Calu3 (cell line): ENCODE results near the gene FBXL12. TPM values are rescaled to one million over a fixed set of nuclear protein-coding genes. Genes with fewer than 3 reads are reported as not detected.

Experiments
- BruUV-seq: library from RNA; stranded (reverse); fragments of 400-500 nt; replicated peaks from 2 replicates; lab custom pipeline; 2021; lab: Mats Ljungman, UMichigan
- CTCF ChIA-PET: fragments of 300-600 bp; sonication (Branson Sonifier 250); formaldehyde crosslinking; loops from one replicate; lab custom pipeline; 2022; ENCODE audit warnings: antibody characterized with exemption; lab: Charles Lee
- DNase-seq: peaks from one replicate; pipeline ENCODE4 v3.0.0; 2022
- H3K27ac Mint-ChIP-seq: one replicate; pipeline ENCODE4 v1.8.0; 2022; ENCODE audit warnings: mixed read lengths; ENCODE audit not compliant: unreplicated experiment
- H3K27me3 Mint-ChIP-seq: one replicate; pipeline ENCODE4 v1.8.0; 2022; ENCODE audit warnings: mixed read lengths; ENCODE audit not compliant: unreplicated experiment
- H3K36me3 Mint-ChIP-seq: one replicate; pipeline ENCODE4 v1.8.0; 2022; ENCODE audit warnings: mild to moderate bottlenecking, moderate library complexity, mixed read lengths; ENCODE audit not compliant: insufficient read depth, unreplicated experiment
- H3K4me1 Mint-ChIP-seq: one replicate; pipeline ENCODE4 v1.8.0; 2022; ENCODE audit warnings: mild to moderate bottlenecking, low read depth, mixed read lengths; ENCODE audit not compliant: unreplicated experiment
- H3K4me3 Mint-ChIP-seq: one replicate; pipeline ENCODE4 v1.8.0; 2022; ENCODE audit warnings: mild to moderate bottlenecking, low read depth, moderate library complexity, mixed read lengths; ENCODE audit not compliant: unreplicated experiment
- H3K9me3 Mint-ChIP-seq: one replicate; pipeline ENCODE4 v1.8.0; 2022; ENCODE audit warnings: low read depth, mixed read lengths; ENCODE audit not compliant: unreplicated experiment
- intact Hi-C: fragments of 100-400 bp; cut with micrococcal nuclease; formaldehyde crosslinking; loops from one replicate; pipeline ENCODE4 v1.10.0; 2022; ENCODE audit not compliant: unreplicated experiment
- total RNA-seq: library from RNA; stranded (reverse); gene quantifications from 2 replicates; pipeline ENCODE4 v1.2.3, GENCODE V29; 2022
- TF ChIP-seq, protein P1 (sequence below): fragments of 200-600 bp; IDR thresholded peaks from one replicate; pipeline ENCODE4 v1.8.0; 2022; ENCODE audit warnings: antibody characterized with exemption; ENCODE audit not compliant: unreplicated experiment

Gene FBXL12
- total RNA-seq, 1 experiment from 2014 or later = 20.7 TPM

DNA sequence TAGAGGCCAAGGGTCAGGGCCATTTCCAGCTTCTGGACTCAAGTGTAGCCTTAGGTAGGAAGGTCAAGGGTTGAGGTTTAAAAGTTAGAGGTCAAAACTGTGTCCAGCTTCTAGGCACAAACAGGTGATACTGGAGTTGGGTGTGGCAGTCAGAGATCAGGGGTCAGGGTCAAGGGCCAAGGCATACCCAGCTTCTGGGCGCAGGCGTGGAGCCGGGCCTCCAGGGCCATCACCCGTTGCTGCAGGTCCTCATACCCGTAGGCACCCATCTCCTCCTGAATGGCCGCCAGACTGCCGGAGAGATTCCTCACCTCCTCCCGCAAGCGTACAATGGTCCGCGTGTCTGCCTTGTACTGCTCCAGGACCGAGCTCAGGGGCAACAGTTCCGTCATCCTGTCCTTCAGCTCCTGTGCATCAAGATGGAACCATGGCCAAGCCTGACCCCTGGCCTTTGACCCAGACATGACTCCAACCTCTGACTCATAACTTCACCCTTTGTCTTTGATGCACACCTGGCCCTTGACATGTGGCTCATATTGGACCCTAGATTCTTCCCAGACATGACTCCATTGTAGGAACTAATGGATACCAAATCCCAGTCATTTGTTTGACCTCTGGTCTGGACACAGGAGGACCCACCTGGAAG lies 38.3 kb upstream of the FBXL12 start:
- Mint-ChIP-seq H3K36me3 (peaks cover 3% of the 10 kb centered on the region), H3K4me1 (no peaks in the 10 kb centered on the region)

DNA sequence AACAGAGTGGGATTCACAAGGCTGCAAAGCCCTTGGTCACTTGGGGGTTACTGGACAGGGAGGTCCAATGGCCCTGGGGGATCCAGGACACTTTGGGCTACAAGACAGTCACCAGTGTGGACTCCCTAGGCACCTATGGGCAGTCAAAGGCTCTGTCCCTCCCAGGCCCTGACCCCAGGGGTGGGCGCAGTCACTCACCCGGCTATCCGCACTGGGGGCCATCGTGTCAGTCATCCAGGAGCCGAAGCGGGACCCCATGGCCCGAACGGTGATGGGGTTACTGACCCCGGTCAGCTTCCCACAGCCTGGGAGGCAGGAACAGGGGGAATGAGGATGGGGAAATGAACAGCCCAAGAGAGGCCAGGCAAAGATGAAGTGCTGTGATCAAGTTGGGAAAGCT lies 37.7 kb upstream of the FBXL12 start:
- H3K27me3 Mint-ChIP-seq = no peaks in the 10 kb centered on the region
- no TSS peak for BruUV-seq
- H3K4me3 Mint-ChIP-seq = no peak overlapping the region
- no peaks in the 10 kb centered on the region for H3K4me1 Mint-ChIP-seq
- DNase-seq = no peak
- peaks cover 2% of the 10 kb centered on the region for H3K9me3 Mint-ChIP-seq
- TF ChIP-seq, protein P1, sequence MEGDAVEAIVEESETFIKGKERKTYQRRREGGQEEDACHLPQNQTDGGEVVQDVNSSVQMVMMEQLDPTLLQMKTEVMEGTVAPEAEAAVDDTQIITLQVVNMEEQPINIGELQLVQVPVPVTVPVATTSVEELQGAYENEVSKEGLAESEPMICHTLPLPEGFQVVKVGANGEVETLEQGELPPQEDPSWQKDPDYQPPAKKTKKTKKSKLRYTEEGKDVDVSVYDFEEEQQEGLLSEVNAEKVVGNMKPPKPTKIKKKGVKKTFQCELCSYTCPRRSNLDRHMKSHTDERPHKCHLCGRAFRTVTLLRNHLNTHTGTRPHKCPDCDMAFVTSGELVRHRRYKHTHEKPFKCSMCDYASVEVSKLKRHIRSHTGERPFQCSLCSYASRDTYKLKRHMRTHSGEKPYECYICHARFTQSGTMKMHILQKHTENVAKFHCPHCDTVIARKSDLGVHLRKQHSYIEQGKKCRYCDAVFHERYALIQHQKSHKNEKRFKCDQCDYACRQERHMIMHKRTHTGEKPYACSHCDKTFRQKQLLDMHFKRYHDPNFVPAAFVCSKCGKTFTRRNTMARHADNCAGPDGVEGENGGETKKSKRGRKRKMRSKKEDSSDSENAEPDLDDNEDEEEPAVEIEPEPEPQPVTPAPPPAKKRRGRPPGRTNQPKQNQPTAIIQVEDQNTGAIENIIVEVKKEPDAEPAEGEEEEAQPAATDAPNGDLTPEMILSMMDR = no peak
- peaks cover under 1% of the 10 kb centered on the region for H3K36me3 Mint-ChIP-seq
- intact Hi-C loops = no loop called here
- no peak overlapping the region for H3K27ac Mint-ChIP-seq
- CTCF ChIA-PET = no interaction called here

More for the DNA sequence above, 38.3 kb upstream of the FBXL12 start:
- BruUV-seq = no TSS peak
- Mint-ChIP-seq H3K4me3 (no peak overlapping the region), H3K27ac (no peak overlapping the region), H3K9me3 (peaks cover 2% of the 10 kb centered on the region), H3K27me3 (no peaks in the 10 kb centered on the region)
- TF ChIP-seq, protein P1 = no peak
- intact Hi-C loops = no loop called here
- CTCF ChIA-PET = no interaction called here
- DNase-seq = no peak

DNA sequence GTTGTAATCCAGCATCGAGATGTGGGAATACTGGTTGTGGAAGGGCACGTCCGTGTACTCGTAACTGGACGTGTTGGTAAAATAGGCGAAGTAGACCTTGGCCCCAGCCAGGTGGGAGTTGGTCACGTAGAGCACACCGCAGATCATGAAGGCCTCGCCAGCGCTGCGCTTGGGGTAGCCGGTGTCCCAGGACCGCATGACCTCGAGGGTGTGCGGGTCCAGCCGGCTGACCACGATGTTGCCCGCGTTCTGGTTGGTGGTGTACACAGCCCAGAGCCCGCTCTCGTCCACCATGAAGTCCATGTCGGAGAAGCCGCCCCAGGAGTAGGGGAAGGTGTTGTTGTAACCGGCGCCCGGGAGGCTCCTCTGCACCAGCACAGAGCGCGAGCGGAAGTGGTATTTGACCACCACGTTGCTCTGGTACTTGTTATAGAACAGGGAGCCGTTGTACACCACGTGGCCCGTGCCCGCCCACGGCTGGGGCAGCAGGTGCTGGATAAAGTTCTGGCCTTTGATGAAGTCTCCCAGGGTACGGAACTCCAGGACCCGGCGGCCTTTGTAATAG lies 35.5 kb upstream of the FBXL12 start:
- Mint-ChIP-seq H3K4me3 (no peak overlapping the region), H3K27me3 (no peaks in the 10 kb centered on the region), H3K27ac (no peak overlapping the region), H3K36me3 (peaks cover 5% of the 10 kb centered on the region), H3K4me1 (no peaks in the 10 kb centered on the region), H3K9me3 (peaks cover 2% of the 10 kb centered on the region)
- CTCF ChIA-PET = no interaction called here
- no TSS peak for BruUV-seq
- DNase-seq = no peak
- TF ChIP-seq, protein P1 = no peak
- intact Hi-C loops = no loop called here

DNA sequence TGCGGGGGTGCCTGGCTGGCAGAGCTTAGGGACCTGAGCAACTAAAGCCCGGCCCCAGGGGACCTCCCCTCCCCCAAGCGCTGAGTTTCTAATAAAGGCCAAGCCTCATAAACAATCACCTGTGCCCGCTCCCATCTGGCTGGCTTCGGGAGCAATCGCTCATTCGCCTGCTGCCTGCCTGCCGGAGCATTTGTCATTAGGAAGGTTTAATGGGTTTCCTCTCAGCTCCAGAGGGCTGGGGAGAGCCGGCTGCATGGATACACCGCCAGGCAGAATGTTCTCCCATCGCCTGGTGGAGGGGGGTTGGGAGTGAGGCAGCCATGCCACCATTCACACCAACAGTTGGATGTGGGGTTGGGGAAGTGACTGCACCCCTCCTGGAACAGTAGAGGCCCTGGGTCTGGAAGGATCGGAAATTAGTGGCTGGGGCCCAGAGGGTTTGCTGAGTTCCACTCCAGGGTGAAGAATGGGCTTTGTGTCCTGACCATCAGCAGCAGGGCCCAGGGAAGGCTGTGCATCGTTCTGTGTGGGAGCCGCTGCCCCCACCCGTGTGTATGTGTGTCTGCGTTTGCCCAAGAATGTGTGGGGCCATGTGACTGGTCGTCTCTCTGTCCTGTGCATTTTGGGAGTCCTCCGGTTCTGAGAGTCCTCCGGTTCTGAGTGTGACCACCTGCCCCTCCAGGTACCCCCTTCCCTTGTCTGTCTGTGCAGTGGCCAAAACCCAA lies 31.5 kb upstream of the FBXL12 start:
- no peak overlapping the region for H3K27ac Mint-ChIP-seq
- H3K36me3 Mint-ChIP-seq = peaks cover 9% of the 10 kb centered on the region
- TF ChIP-seq, protein P1 = no peak
- CTCF ChIA-PET = no interaction called here
- intact Hi-C loops = no loop called here
- peaks cover 2% of the 10 kb centered on the region for H3K9me3 Mint-ChIP-seq
- H3K27me3 Mint-ChIP-seq = no peaks in the 10 kb centered on the region
- no peaks in the 10 kb centered on the region for H3K4me1 Mint-ChIP-seq
- DNase-seq = no peak
- no peak overlapping the region for H3K4me3 Mint-ChIP-seq
- no TSS peak for BruUV-seq
